ENCODE results near the gene CCBE1. TPM values are rescaled to one million over a fixed set of nuclear protein-coding genes. Genes with fewer than 3 reads are reported as not detected.

The CCBE1 gene
- total and polyA plus RNA-seq, 10 donors = 0.06 to 0.93 (median 0.23) TPM

DNA sequence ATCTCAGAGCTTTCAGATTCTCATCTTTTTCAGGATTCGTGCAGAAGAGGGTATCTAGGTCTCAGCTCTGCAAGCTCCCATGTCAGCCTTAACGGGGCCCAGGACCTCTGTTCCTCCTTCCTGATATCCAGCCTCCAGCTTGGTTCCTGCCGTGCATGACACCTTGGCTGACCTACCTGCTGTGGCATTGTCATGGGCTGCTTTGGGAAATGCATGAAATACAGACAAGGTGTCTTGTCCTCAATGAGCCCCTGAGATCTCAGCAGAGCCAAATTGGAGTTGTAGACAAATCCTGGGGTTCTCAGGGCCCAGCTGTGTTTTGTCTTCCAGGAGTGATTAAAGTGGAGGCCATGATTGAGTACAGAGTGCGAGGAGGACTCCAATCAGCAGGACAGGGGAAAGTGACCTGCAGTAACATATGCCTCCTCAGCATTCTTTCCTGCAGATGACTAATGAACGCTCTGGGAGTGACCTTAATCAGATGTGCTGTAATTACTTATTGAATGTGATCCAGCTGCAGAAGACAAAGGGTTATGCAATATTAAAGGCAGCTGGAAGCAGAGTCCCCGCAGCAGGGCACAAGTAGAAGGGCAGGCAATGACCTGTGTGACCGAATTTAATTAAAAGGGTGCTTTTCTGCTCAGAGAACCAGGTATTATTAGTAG, 141.1 kb downstream of the CCBE1 start:
- Histone ChIP-seq H3K9me3 (peaks cover 0 to 8% (median 0%) of the 10 kb centered on the region in 8 donors), H3K4me3 (no peak overlapping the region), H3K27me3 (replicated peaks in 1 of 7) (no peaks in the 10 kb centered on the region), H3K27ac (no peak overlapping the region), H3K36me3 (no peaks in the 10 kb centered on the region), H3K4me1 (no peaks in the 10 kb centered on the region)
- DNase-seq = no peak
- TF ChIP-seq POLR2A (IDR thresholded peaks at IDR 0.05) = no peak
- TF ChIP-seq, protein P1, sequence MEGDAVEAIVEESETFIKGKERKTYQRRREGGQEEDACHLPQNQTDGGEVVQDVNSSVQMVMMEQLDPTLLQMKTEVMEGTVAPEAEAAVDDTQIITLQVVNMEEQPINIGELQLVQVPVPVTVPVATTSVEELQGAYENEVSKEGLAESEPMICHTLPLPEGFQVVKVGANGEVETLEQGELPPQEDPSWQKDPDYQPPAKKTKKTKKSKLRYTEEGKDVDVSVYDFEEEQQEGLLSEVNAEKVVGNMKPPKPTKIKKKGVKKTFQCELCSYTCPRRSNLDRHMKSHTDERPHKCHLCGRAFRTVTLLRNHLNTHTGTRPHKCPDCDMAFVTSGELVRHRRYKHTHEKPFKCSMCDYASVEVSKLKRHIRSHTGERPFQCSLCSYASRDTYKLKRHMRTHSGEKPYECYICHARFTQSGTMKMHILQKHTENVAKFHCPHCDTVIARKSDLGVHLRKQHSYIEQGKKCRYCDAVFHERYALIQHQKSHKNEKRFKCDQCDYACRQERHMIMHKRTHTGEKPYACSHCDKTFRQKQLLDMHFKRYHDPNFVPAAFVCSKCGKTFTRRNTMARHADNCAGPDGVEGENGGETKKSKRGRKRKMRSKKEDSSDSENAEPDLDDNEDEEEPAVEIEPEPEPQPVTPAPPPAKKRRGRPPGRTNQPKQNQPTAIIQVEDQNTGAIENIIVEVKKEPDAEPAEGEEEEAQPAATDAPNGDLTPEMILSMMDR (IDR thresholded peaks at IDR 0.05 in 8 of 11, conservative IDR thresholded peaks at IDR 0.05 in 3 of 11) = no peak
- TF ChIP-seq POLR2AphosphoS5 (IDR thresholded peaks at IDR 0.05) = no peak
- WGBS, 5 donors = 63 to 83% (median 69%) methylated on average over 7 of the region's 7 CpGs
- intact Hi-C loops (cut with DNase I; ENCODE audit: low total_unique reads) = no loop called here

DNA sequence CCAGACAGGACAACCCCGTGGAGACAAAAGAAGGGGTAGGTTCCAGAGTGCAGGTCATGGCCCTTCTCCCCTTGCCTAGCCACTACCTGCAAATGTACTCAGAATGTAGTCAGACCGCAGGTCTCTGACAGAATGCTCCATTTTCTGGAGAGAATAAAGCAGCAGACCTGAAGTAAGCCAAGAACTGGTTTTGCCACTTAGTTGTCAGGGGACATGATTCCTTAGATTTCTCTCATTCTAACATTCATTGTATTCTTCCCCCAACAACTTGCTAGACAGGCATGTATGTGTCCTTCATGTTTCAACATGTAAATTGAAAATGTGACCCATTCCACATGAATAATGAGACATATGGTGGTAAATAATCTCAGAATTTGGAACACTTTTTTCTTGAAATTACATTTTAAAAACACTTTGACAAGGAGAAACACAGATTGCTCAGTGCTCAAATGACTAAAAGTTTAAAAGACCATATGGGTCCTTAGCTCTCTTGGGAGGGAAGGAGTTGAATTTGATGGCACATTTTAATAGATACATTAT, 142.4 kb downstream of the CCBE1 start:
- intact Hi-C loops (cut with DNase I; ENCODE audit: low total_unique reads) = no loop called here
- Histone ChIP-seq H3K9me3 (peaks cover 0 to 8% (median 0%) of the 10 kb centered on the region in 8 donors), H3K36me3 (no peaks in the 10 kb centered on the region), H3K27ac (no peak overlapping the region), H3K4me3 (no peak overlapping the region), H3K4me1 (no peaks in the 10 kb centered on the region), H3K27me3 (replicated peaks in 1 of 7) (no peaks in the 10 kb centered on the region)
- WGBS, 5 donors = 58 to 92% (median 78%) methylated on average over 2 of the region's 2 CpGs
- TF ChIP-seq POLR2AphosphoS5 (IDR thresholded peaks at IDR 0.05) = no peak
- TF ChIP-seq POLR2A (IDR thresholded peaks at IDR 0.05) = no peak
- TF ChIP-seq, protein P1 (IDR thresholded peaks at IDR 0.05 in 8 of 11, conservative IDR thresholded peaks at IDR 0.05 in 3 of 11) = no peak
- DNase-seq = no peak

DNA sequence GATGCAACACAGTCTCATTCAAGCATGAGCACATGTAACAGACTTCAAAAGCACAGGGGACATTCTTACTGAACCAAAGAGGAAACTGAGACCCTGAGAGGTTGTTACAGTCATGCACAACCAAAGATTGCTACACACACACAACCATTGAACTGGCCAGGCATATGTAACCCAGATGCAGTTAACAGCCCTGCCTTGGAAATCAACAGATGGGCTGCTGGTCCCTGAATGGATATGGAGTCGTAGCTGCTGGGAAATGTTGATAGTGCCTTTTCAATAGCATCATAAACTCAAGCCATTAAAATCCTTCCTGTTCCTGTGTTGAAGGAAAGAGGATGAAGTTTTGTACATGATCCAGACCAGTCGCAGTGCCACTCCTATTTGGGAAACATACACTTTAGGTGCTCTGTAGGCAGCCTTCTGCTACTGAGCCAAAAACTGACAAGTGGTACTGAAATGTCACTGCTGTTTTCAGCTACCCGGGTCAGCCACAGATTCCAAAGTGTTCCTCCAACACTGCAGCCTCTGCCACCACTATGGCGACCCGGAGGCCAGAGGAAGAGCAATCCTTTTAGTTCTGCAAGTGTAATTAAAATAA, 143.9 kb downstream of the CCBE1 start:
- H3K4me1 ChIP-seq = no peaks in the 10 kb centered on the region
- DNase-seq = no peak
- no peak overlapping the region for H3K4me3 ChIP-seq

More for the DNA sequence above, 143.9 kb downstream of the CCBE1 start:
- Histone ChIP-seq H3K27me3 (replicated peaks in 1 of 7) (no peaks in the 10 kb centered on the region), H3K36me3 (no peaks in the 10 kb centered on the region), H3K27ac (no peak overlapping the region), H3K9me3 (peaks cover 0 to 8% (median 0%) of the 10 kb centered on the region in 8 donors)
- WGBS, 5 donors = 71 to 80% (median 74%) methylated on average over 5 of the region's 5 CpGs
- intact Hi-C loops (cut with DNase I; ENCODE audit: low total_unique reads) = no loop called here
- TF ChIP-seq POLR2A (IDR thresholded peaks at IDR 0.05) (no peak), POLR2AphosphoS5 (IDR thresholded peaks at IDR 0.05) (no peak)
- TF ChIP-seq, protein P1 (IDR thresholded peaks at IDR 0.05 in 8 of 11, conservative IDR thresholded peaks at IDR 0.05 in 3 of 11) = no peak
